ENCODE results near the gene CSMD2.

CSMD2 gene

GRCh38 chr1:33482412-33482811 lies 682.6 kb downstream of the CSMD2 start:
- no peak for DNase-seq (ENCODE audit: low read depth)

- DNase-seq (ENCODE audit: low read depth), result no peak
Measured at GRCh38 chr1:33477451-33477850, 687.6 kb downstream of the CSMD2 start.

- no peak for DNase-seq (ENCODE audit: low read depth)
Measured at GRCh38 chr1:33473900-33474299, 691.1 kb downstream of the CSMD2 start.

GRCh38 chr1:33472269-33472980 lies 692.6 kb downstream of the CSMD2 start, which contains the start of gene ZSCAN20:
ZSCAN20 (plus strand) TSS chr1:33472645; CDS start chr1:33479289, 6,644 bp downstream.
- peak; percentile 87 for DNase-seq (ENCODE audit: low read depth)

- no peak for DNase-seq (ENCODE audit: low read depth)
Measured at GRCh38 chr1:33471416-33471815, 693.6 kb downstream of the CSMD2 start.

- DNase-seq (ENCODE audit: low read depth), result peak; percentile 35
Measured at GRCh38 chr1:33470495-33471012, 694.5 kb downstream of the CSMD2 start.

GRCh38 chr1:33469691-33470090 lies 695.3 kb downstream of the CSMD2 start:
- DNase-seq (ENCODE audit: low read depth), result no peak

GRCh38 chr1:33468967-33469366 lies 696.1 kb downstream of the CSMD2 start:
- DNase-seq (ENCODE audit: low read depth), result no peak

GRCh38 chr1:33468531-33468930 lies 696.5 kb downstream of the CSMD2 start:
- no peak for DNase-seq (ENCODE audit: low read depth)

- no peak for DNase-seq (ENCODE audit: low read depth)
Measured at GRCh38 chr1:33468011-33468410, 697.0 kb downstream of the CSMD2 start.

- no peak for DNase-seq (ENCODE audit: low read depth)
Measured at GRCh38 chr1:33466159-33466558, 698.9 kb downstream of the CSMD2 start.

- DNase-seq (ENCODE audit: low read depth), result no peak
Measured at GRCh38 chr1:33465316-33465715, 699.7 kb downstream of the CSMD2 start.

GRCh38 chr1:33464552-33464951 lies 700.5 kb downstream of the CSMD2 start:
- DNase-seq (ENCODE audit: low read depth), result no peak

All from activated T-cell treated with anti-CD3 and anti-CD28 coated beads for 24 hours (primary cell).